Measurements from ENCODE around the gene SRRT.
"Not testable (repeated sequence)": the region's sequence is repeated elsewhere in the genome, so short reads cannot be mapped to it uniquely, and the experiment has no call there.

Gene SRRT

GRCh38 chr7:100895956-100896731, 21.2 kb downstream of the SRRT start:
- no peak for DNase-seq

- DNase-seq = no peak
Measured at GRCh38 chr7:100896732-100897608, 22.1 kb downstream of the SRRT start.

GRCh38 chr7:100897772-100898454, 23.0 kb downstream of the SRRT start:
- DNase-seq = no peak

GRCh38 chr7:100899432-100899831, 24.5 kb downstream of the SRRT start:
- no peak for DNase-seq

GRCh38 chr7:100900978-100901377, 26.1 kb downstream of the SRRT start:
- DNase-seq = no peak

- DNase-seq = no peak
Measured at GRCh38 chr7:100901921-100902332, 27.0 kb downstream of the SRRT start.

GRCh38 chr7:100902638-100903037, 27.7 kb downstream of the SRRT start:
- DNase-seq = no peak

GRCh38 chr7:100908512-100908911, 33.6 kb downstream of the SRRT start:
- DNase-seq = no peak

- not testable (repeated sequence) for DNase-seq
Measured at GRCh38 chr7:100910443-100910842, 35.5 kb downstream of the SRRT start.

- DNase-seq = no peak
Measured at GRCh38 chr7:100911484-100911883, 36.6 kb downstream of the SRRT start.

GRCh38 chr7:100914208-100914878, 39.4 kb downstream of the SRRT start:
- no peak for DNase-seq

GRCh38 chr7:100914879-100915447, 40.1 kb downstream of the SRRT start:
- no peak for DNase-seq

GRCh38 chr7:100919335-100919734, 44.4 kb downstream of the SRRT start:
- DNase-seq = not testable (repeated sequence)

GRCh38 chr7:100919779-100920437, 45.0 kb downstream of the SRRT start:
- DNase-seq = not testable (repeated sequence)

- DNase-seq = no peak
Measured at GRCh38 chr7:100921039-100921438, 46.1 kb downstream of the SRRT start.

- not testable (repeated sequence) for DNase-seq
Measured at GRCh38 chr7:100923616-100924015, 48.7 kb downstream of the SRRT start.

GRCh38 chr7:100929808-100930174, 54.9 kb downstream of the SRRT start:
- no peak for DNase-seq

- DNase-seq = no peak
Measured at GRCh38 chr7:100933734-100934133, 58.8 kb downstream of the SRRT start.

- not testable (repeated sequence) for DNase-seq
Measured at GRCh38 chr7:100935381-100935780, 60.5 kb downstream of the SRRT start.

- DNase-seq = not testable (repeated sequence)
Measured at GRCh38 chr7:100936167-100936566, 61.3 kb downstream of the SRRT start.
